H1 (cell line): ENCODE results near the gene LTBP1. TPM values are rescaled to one million over a fixed set of nuclear protein-coding genes. Genes with fewer than 3 reads are reported as not detected.

ENCODE experiments used
- CTCF ChIA-PET: fragments of 300-600 bp; sonication (Branson Sonifier 250); formaldehyde crosslinking; loops from one replicate; lab custom pipeline; 2021; ENCODE audit not compliant: partially characterized antibody; lab: Charles Lee
- POLR2A ChIA-PET: fragments of 300-600 bp; sonication (Branson Sonifier 250); formaldehyde crosslinking; loops from one replicate; lab custom pipeline; 2021; ENCODE audit warnings: inconsistent platforms; ENCODE audit not compliant: partially characterized antibody; lab: Charles Lee
- DNase-seq, 2 experiments: peaks; one replicate each; pipeline versions ENCODE4 v3.0.0 to v3.0.0-alpha.2; 2010 to 2022; ENCODE audit warnings: low spot score in 2 of 2, low read depth in 1 of 2, mixed read lengths in 1 of 2
- FAIRE-seq: peaks from 2 replicates; lab custom pipeline; 2011; peaks lifted over from hg19 to GRCh38; lab: Jason Lieb, UNC
- H2AFZ ChIP-seq: 2 replicates; pipeline ENCODE4 v1.8.1; 2012; ENCODE audit warnings: low read length, inconsistent platforms
- H2AK5ac ChIP-seq: 2 replicates; pipeline ENCODE4 v1.6.1; 2013; ENCODE audit warnings: low read depth, low read length
- H2BK120ac ChIP-seq: replicated peaks from 2 replicates; pipeline ENCODE3; 2013; ENCODE audit warnings: low read depth, low read length, inconsistent platforms
- H2BK12ac ChIP-seq: 2 replicates; pipeline ENCODE4 v1.6.1; 2013; ENCODE audit warnings: low read depth, low read length
- H2BK15ac ChIP-seq: 2 replicates; pipeline ENCODE4 v1.6.1; 2013; ENCODE audit warnings: low read length
- H2BK20ac ChIP-seq: 2 replicates; pipeline ENCODE4 v1.6.1; 2013; ENCODE audit warnings: low read length
- H2BK5ac ChIP-seq: 2 replicates; pipeline ENCODE4 v1.6.1; 2013; ENCODE audit warnings: low read depth, low read length
- H3K14ac ChIP-seq: 2 replicates; pipeline ENCODE4 v1.6.1; 2013; ENCODE audit warnings: inconsistent platforms; ENCODE audit not compliant: insufficient read length
- H3K18ac ChIP-seq: 2 replicates; pipeline ENCODE4 v1.6.1; 2013; ENCODE audit warnings: low read length; ENCODE audit errors: extremely low read depth
- H3K23ac ChIP-seq: 2 replicates; pipeline ENCODE4 v1.6.1; 2013; ENCODE audit warnings: inconsistent platforms; ENCODE audit not compliant: insufficient read length
- H3K23me2 ChIP-seq: 2 replicates; pipeline ENCODE4 v1.6.1; 2013; ENCODE audit warnings: low read depth, low read length
- H3K27ac ChIP-seq: 2 replicates; pipeline ENCODE4 v1.6.1; 2011; ENCODE audit warnings: low read depth, low read length, inconsistent platforms
- H3K27me3 ChIP-seq, 4 experiments: replicated peaks in 1 of 4; 1 replicate in 1 of 4; 2 replicates in 3 of 4; pipeline versions ENCODE4 v1.6.1 to v1.8.1; 2011 to 2013; ENCODE audit warnings: low read length in 3 of 4, mild to moderate bottlenecking in 3 of 4, inconsistent platforms in 2 of 4, mixed read lengths in 2 of 4, moderate library complexity in 1 of 4; ENCODE audit not compliant: control insufficient read depth in 3 of 4, insufficient read depth in 3 of 4; ENCODE audit errors: extremely low read depth in 1 of 4
- H3K36me3 ChIP-seq, 4 experiments: 2 replicates each; pipeline versions ENCODE4 v1.6.1 to v1.8.1; 2011 to 2013; ENCODE audit warnings: mild to moderate bottlenecking in 4 of 4, low read length in 3 of 4, moderate library complexity in 2 of 4, control low read depth in 1 of 4, inconsistent platforms in 1 of 4; ENCODE audit not compliant: insufficient read depth in 4 of 4, control insufficient read depth in 2 of 4
- H3K4ac ChIP-seq: replicated peaks from 2 replicates; pipeline ENCODE3; 2013; ENCODE audit warnings: low read length, low read depth, mixed read lengths, inconsistent platforms; ENCODE audit not compliant: insufficient read length
- H3K4me1 ChIP-seq, 4 experiments: replicated peaks in 1 of 4; 1 replicate in 1 of 4; 2 replicates in 3 of 4; pipeline versions ENCODE4 v1.6.1 to v1.8.1; 2011 to 2013; ENCODE audit warnings: low read length in 3 of 4, inconsistent platforms in 2 of 4, mixed read lengths in 1 of 4; ENCODE audit not compliant: insufficient read depth in 4 of 4, control insufficient read depth in 3 of 4
- H3K4me2 ChIP-seq, 2 experiments: 2 replicates each; pipeline versions ENCODE4 v1.6.1 to v1.8.1; 2011 to 2013; ENCODE audit warnings: low read depth in 2 of 2, low read length in 2 of 2, control low read depth in 1 of 2, inconsistent platforms in 1 of 2, mild to moderate bottlenecking in 1 of 2; ENCODE audit not compliant: insufficient read depth in 1 of 2
- H3K4me3 ChIP-seq, 4 experiments: fragments of 200-600, 300-600 bp in 1 of 4; sonication (generic), shearing (Covaris generic), sonication (Bioruptor Twin) in 1 of 4; 2 replicates each; pipeline versions ENCODE4 v1.5.1 to v1.8.1; 2011 to 2016; ENCODE audit warnings: low read length in 4 of 4, low read depth in 3 of 4, control low read depth in 2 of 4, inconsistent platforms in 2 of 4, mild to moderate bottlenecking in 2 of 4, mixed read lengths in 1 of 4, moderate library complexity in 1 of 4; ENCODE audit not compliant: insufficient read depth in 2 of 4; ENCODE audit errors: extremely low read depth in 1 of 4
- H3K56ac ChIP-seq: replicated peaks from 2 replicates; pipeline ENCODE3; 2013; ENCODE audit warnings: low read depth, mild to moderate bottlenecking, mixed read lengths, low read length, inconsistent platforms; ENCODE audit not compliant: insufficient read length
- H3K79me1 ChIP-seq: 2 replicates; pipeline ENCODE4 v1.6.1; 2013; ENCODE audit warnings: low read depth, low read length, control low read depth
- H3K79me2 ChIP-seq, 2 experiments: 2 replicates each; pipeline versions ENCODE4 v1.6.1 to v1.8.1; 2012 to 2013; ENCODE audit warnings: low read length in 2 of 2, mild to moderate bottlenecking in 2 of 2, inconsistent platforms in 1 of 2; ENCODE audit not compliant: insufficient read depth in 2 of 2, control insufficient read depth in 1 of 2
- H3K9ac ChIP-seq, 4 experiments: replicated peaks in 1 of 4; 1 replicate in 1 of 4; 2 replicates in 3 of 4; pipeline versions ENCODE4 v1.6.1 to v1.8.1; 2011 to 2013; ENCODE audit warnings: low read depth in 3 of 4, low read length in 3 of 4, control low read depth in 2 of 4, mild to moderate bottlenecking in 2 of 4, moderate library complexity in 2 of 4, inconsistent platforms in 1 of 4; ENCODE audit errors: extremely low read depth in 1 of 4
- H3K9me3 ChIP-seq, 2 experiments: 2 replicates each; pipeline versions ENCODE4 v1.6.1 to v1.8.1; 2012 to 2013; ENCODE audit warnings: mild to moderate bottlenecking in 2 of 2, moderate library complexity in 2 of 2, control low read depth in 1 of 2, inconsistent platforms in 1 of 2, low read depth in 1 of 2, low read length in 1 of 2, mixed read lengths in 1 of 2; ENCODE audit not compliant: insufficient read depth in 2 of 2
- H4K20me1 ChIP-seq, 2 experiments: replicated peaks in 1 of 2; 2 replicates each; pipeline versions ENCODE3 to v1.8.1; 2011 to 2013; ENCODE audit warnings: inconsistent platforms in 2 of 2, low read length in 2 of 2, mild to moderate bottlenecking in 1 of 2; ENCODE audit not compliant: insufficient read depth in 2 of 2, control insufficient read depth in 1 of 2
- H4K5ac ChIP-seq: 2 replicates; pipeline ENCODE4 v1.6.1; 2013; ENCODE audit warnings: low read length, low read depth, mixed read lengths, inconsistent platforms; ENCODE audit not compliant: insufficient read length
- H4K8ac ChIP-seq: 2 replicates; pipeline ENCODE4 v1.8.0; 2013; ENCODE audit warnings: mild to moderate bottlenecking, moderate library complexity, low read length, inconsistent platforms; ENCODE audit not compliant: insufficient read depth; ENCODE audit errors: extremely low read depth
- H4K91ac ChIP-seq: replicated peaks from 2 replicates; pipeline ENCODE3; 2013; ENCODE audit warnings: low read length, mixed read lengths, inconsistent platforms; ENCODE audit not compliant: insufficient read length
- CBX8 ChIP-seq: fragments of 300-800, 300-1000 bp; sonication (generic); IDR thresholded peaks from 2 replicates; pipeline ENCODE4 v1.7.1; 2016; ENCODE audit warnings: low read depth, low read length, borderline replicate concordance
- CHD1 ChIP-seq: IDR thresholded peaks from 2 replicates; pipeline ENCODE4 v1.6.1; 2012; ENCODE audit warnings: low read depth, low read length, improper control_type of control experiment
- E2F6 ChIP-seq: IDR thresholded peaks from 2 replicates; pipeline ENCODE4 v1.6.1; 2012; ENCODE audit warnings: inconsistent platforms
- FOSL1 ChIP-seq: IDR thresholded peaks from 2 replicates; pipeline ENCODE4 v1.6.1; 2011; ENCODE audit warnings: mild to moderate bottlenecking, low read depth, low read length, moderate library complexity; ENCODE audit not compliant: insufficient read depth
- NRF1 ChIP-seq: IDR thresholded peaks from 2 replicates; pipeline ENCODE4 v1.6.1; 2011; ENCODE audit warnings: mild to moderate bottlenecking, low read depth, low read length, improper control_type of control experiment
- PHF8 ChIP-seq: fragments of 200-600 bp; sonication (generic); conservative IDR thresholded peaks from 2 replicates; pipeline ENCODE4 v1.7.1; 2012; ENCODE audit warnings: low read depth, mild to moderate bottlenecking, inconsistent platforms, low read length, moderate library complexity
- SAP30 ChIP-seq: fragments of 300-600 bp; sonication (generic); IDR thresholded peaks from 2 replicates; pipeline ENCODE4 v1.7.1; 2012; ENCODE audit warnings: low read length, moderate library complexity, mild to moderate bottlenecking, inconsistent platforms; ENCODE audit not compliant: insufficient read depth, insufficient replicate concordance
- SP4 ChIP-seq: IDR thresholded peaks from 2 replicates; pipeline ENCODE4 v1.6.1; 2012; ENCODE audit warnings: low read length, inconsistent platforms
- SUZ12 ChIP-seq: fragments of 200-600 bp; sonication (generic); IDR thresholded peaks from 2 replicates; pipeline ENCODE4 v1.6.1; 2012; ENCODE audit warnings: mild to moderate bottlenecking, inconsistent platforms, low read length, moderate library complexity, mixed read lengths
- TAF1 ChIP-seq: IDR thresholded peaks from 2 replicates; pipeline ENCODE4 v1.6.1; 2011; ENCODE audit warnings: mild to moderate bottlenecking, low read depth, low read length
- TAF7 ChIP-seq: optimal IDR thresholded peaks from 2 replicates; pipeline ENCODE3; 2011; ENCODE audit warnings: low read depth, mild to moderate bottlenecking, inconsistent platforms, low read length, moderate library complexity, borderline replicate concordance
- TEAD4 ChIP-seq: IDR thresholded peaks from 2 replicates; pipeline ENCODE4 v1.6.1; 2012; ENCODE audit warnings: low read depth, low read length, inconsistent platforms, mixed read lengths
- YY1 ChIP-seq: IDR thresholded peaks from 2 replicates; pipeline ENCODE4 v1.6.1; 2011; ENCODE audit warnings: low read depth, mild to moderate bottlenecking, low read length
- WGBS, 2 experiments: shearing (Covaris generic) in 1 of 2; methylation state at CpG; one replicate each; pipeline versions ENCODE4 v1.1.6 to v1.1.7; 2013 to 2015; ENCODE audit warnings: low lambda C conversion rate in 2 of 2, mixed read lengths in 2 of 2, inconsistent platforms in 1 of 2, low coverage in 1 of 2, missing lambda C conversion rate in 1 of 2; ENCODE audit not compliant: insufficient replicate concordance in 2 of 2, insufficient coverage in 1 of 2, insufficient read length in 1 of 2; ENCODE audit errors: extremely low coverage in 1 of 2, missing lambda C conversion rate in 1 of 2; 5-methylcytosine and 5-hydroxymethylcytosine counted together
- polyA plus RNA-seq, 7 experiments: library from polyadenylated mRNA; depleted of rRNA in 3 of 7; stranded (reverse) in 5 of 7; unstranded in 2 of 7; fragments of >200 nt in 5 of 7; fragments of 200-250 nt in 2 of 7; gene quantifications; 1 replicate in 5 of 7; 2 replicates in 1 of 7; 4 replicates in 1 of 7; pipeline versions ENCODE4 v1.2.1 to v1.2.3, GENCODE V29; 2011 to 2013; ENCODE audit warnings: missing spikeins in 2 of 7, mixed read lengths in 2 of 7
- total RNA-seq: library from RNA; stranded (reverse); fragmentation: NEBNext Ultra II Directional; extraction: Animal tissue kit (Norgen Biotek cat#: 25700); gene quantifications from 2 replicates; pipeline ENCODE4 v1.2.1, GENCODE V29; 2021

LTBP1 gene
- total and polyA plus RNA-seq, 2 of the 8 experiments (the other 6 are each of a cell fraction or from before 2014, with no cell fraction given), result 15.4 to 24.7 TPM

GRCh38 chr2:33277002-33277426 lies 330.3 kb downstream of the LTBP1 start:
- Histone ChIP-seq H3K4ac (no peak overlapping the region), H3K23ac (no peak overlapping the region), H2BK12ac (no peak overlapping the region), H3K9me3 (no peaks in the 10 kb centered on the region), H3K9ac (no peak overlapping the region), H2BK15ac (no peak overlapping the region), H3K27ac (no peak overlapping the region), H3K56ac (no peak overlapping the region), H2BK120ac (no peak overlapping the region), H3K79me2 (no peaks in the 10 kb centered on the region), H4K5ac (no peak overlapping the region), H3K79me1 (no peaks in the 10 kb centered on the region), H4K91ac (no peak overlapping the region), H3K27me3 (no peaks in the 10 kb centered on the region), H3K14ac (no peak overlapping the region), H3K4me3 (no peak overlapping the region), H3K18ac (no peak overlapping the region), H4K20me1 (no peaks in the 10 kb centered on the region), H2BK20ac (no peak overlapping the region), H3K4me2 (no peak overlapping the region), H2AFZ (no peak overlapping the region), H2BK5ac (no peak overlapping the region), H3K23me2 (no peaks in the 10 kb centered on the region), H2AK5ac (no peak overlapping the region), H3K36me3 (no peaks in the 10 kb centered on the region; a peak in 1 of 8 replicates), H4K8ac (peak overlapping the region; percentile 3; the same call in 1 of the 2 replicates), H3K4me1 (no peaks in the 10 kb centered on the region)
- FAIRE-seq (no peak), DNase-seq (no peak)
- CTCF ChIA-PET, result interaction anchor here (0.8 kb wide), 1 partner anchor 103 kb away, joined by 3 read pairs; no protein-coding TSS in a partner anchor
- POLR2A ChIA-PET, result no interaction called here
- TF ChIP-seq SUZ12 (no peak), TAF7 (no peak), FOSL1 (no peak), SP4 (no peak), CBX8 (no peak), TEAD4 (no peak), NRF1 (no peak), SAP30 (no peak), CHD1 (no peak), TAF1 (no peak), E2F6 (no peak), YY1 (no peak), PHF8 (no peak)
- 83% methylated on average over 5 of the region's 5 CpGs; no CpG with 5 or more reads in 1 of the 2 experiments for WGBS, 2 experiments
